ENCODE results near the gene WDR70. TPM values are rescaled to one million over a fixed set of nuclear protein-coding genes. Genes with fewer than 3 reads are reported as not detected.
"Not testable (repeated sequence)": the region's sequence is repeated elsewhere in the genome, so short reads cannot be mapped to it uniquely, and the experiment has no call there.

The WDR70 gene
- polyA plus RNA-seq, 10 donors = 23.1 to 38.8 (median 30.1) TPM

- not testable (repeated sequence) for DNase-seq
Measured at GRCh38 chr5:37679903-37680302, 300.8 kb downstream of the WDR70 start.

- DNase-seq = no peak
Measured at GRCh38 chr5:37683072-37683471, 304.0 kb downstream of the WDR70 start.

DNA sequence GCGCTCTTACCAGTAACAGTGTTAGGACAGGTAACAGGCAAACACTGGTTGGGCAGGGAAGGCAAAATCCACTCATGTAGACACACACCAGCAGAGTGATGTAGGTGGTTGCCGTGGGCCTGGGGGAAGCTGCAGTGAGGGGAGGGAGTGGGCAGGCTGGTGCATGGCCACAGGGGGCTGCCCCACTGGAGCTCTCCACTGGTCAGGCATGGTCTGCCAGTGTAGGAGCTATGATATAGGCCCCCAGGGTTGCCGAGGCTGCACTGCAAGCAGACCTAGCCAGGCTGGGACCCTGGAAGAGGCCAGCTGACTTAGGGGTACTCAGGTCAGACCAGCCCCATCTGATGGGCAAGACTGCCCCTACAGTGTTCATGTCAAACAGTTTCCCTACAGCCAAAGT, 306.1 kb downstream of the WDR70 start:
- DNase-seq = no peak

- DNase-seq = no peak
Measured at GRCh38 chr5:37685816-37686215, 306.7 kb downstream of the WDR70 start.

- not testable (repeated sequence) for DNase-seq
Measured at GRCh38 chr5:37688925-37689324, 309.8 kb downstream of the WDR70 start.

- DNase-seq = not testable (repeated sequence)
Measured at GRCh38 chr5:37694333-37694732, 315.2 kb downstream of the WDR70 start.

- DNase-seq = no peak
Measured at GRCh38 chr5:37694867-37695266, 315.7 kb downstream of the WDR70 start.

DNA sequence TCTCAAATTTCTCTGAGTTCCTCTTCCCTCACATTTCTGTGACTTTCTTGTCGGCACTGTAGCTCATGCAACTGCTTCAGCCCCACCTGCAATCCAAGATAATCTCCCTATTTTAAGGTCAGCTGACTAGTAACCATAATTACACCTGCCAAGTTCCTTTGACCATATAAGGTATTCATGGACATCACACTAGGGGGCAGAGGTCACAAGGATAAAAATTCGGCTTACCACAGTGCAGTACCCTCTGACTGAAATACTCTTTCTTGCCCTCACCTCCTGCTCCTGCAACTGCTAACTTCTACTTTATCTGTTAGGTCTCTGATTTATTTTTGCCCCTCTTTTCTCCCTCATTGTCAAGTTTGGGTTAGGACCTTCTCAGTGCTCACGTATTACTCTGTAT, 316.5 kb downstream of the WDR70 start:
- no peak for DNase-seq

GRCh38 chr5:37696190-37697021, 317.3 kb downstream of the WDR70 start:
- DNase-seq = no peak

GRCh38 chr5:37701868-37702267, 322.8 kb downstream of the WDR70 start:
- DNase-seq = no peak

GRCh38 chr5:37703841-37704241, 324.7 kb downstream of the WDR70 start:
- no peak for DNase-seq

GRCh38 chr5:37704406-37704805, 325.3 kb downstream of the WDR70 start:
- DNase-seq = no peak

GRCh38 chr5:37709020-37709419, 329.9 kb downstream of the WDR70 start:
- DNase-seq = peak in 1 of 3 donors; percentile 24

- no peak for DNase-seq
Measured at GRCh38 chr5:37710965-37711364, 331.8 kb downstream of the WDR70 start.

GRCh38 chr5:37712750-37713149, 333.6 kb downstream of the WDR70 start:
- no peak for DNase-seq

DNA sequence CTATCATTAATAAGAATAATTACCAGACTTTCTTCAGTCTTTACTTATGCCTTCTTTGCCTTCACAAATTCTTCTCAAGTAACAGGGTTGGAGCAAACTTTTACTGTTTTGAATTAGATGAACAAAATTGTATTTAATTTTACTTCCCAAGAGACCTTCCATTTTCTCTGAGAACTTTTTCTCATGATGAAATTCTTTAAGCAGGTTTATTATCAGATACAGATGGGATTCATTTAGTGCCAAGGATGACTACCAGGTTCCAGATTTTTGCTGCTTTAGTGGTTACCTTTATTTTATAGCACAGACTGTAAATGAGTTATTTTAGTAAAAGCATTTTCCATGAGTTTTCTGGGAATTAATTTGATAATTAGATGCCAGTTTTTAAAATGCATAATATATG, 335.6 kb downstream of the WDR70 start:
- no peak for DNase-seq

GRCh38 chr5:37715361-37715760, 336.2 kb downstream of the WDR70 start:
- no peak for DNase-seq

GRCh38 chr5:37715992-37716391, 336.9 kb downstream of the WDR70 start:
- no peak for DNase-seq

GRCh38 chr5:37716405-37716804, 337.3 kb downstream of the WDR70 start:
- DNase-seq = no peak

GRCh38 chr5:37717276-37717612, 338.1 kb downstream of the WDR70 start:
- DNase-seq = no peak

DNA sequence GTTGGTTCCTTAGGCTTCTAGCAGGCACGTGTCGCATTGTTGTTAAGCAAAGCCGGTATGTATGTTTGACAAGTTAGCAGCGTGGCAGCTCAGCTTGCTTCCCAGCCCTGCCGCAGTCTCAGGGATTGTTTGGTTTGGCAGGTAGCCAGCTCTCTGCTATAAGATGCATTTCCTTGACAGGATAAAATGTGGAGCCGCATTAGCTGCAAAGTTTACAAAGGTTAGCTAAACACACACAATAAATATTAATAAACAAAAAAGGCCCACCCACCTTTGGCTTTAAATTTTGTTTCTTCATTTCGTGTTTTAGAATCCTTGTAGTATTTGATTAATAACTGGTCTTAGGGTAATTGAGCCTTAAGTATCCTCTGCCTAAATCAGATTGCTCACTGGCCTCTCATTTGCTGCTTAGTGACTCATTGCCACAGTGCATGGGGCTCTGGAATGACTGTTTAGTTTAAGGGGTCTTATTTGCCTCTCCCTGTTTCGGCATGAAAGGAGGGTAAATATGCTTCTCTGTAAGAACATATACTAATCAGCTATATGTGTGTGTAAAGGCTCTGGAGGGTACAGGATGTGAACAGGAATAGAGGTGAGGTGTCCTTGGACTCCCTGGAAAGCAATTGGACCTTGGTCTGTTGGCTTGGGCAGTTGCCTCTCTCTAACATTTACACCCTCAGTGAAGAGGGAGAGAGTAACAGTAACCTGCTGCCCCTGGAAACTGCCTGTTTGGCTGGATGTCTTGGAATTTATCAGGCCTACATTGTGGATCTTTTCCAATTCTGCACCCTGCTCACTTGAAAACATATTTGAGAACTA, 338.7 kb downstream of the WDR70 start:
- peak; percentile 48 to 79 (median 77) for DNase-seq

GRCh38 chr5:37720550-37720952, 341.4 kb downstream of the WDR70 start:
- DNase-seq = no peak

GRCh38 chr5:37721447-37721871, 342.3 kb downstream of the WDR70 start:
- DNase-seq = peak in 1 of 3 donors; percentile 79
